Mucosa of stomach (tissue), 1 donor: ENCODE data around the gene TNIP3.
"Not testable (repeated sequence)": the region's sequence is repeated elsewhere in the genome, so short reads cannot be mapped to it uniquely, and the experiment has no call there.

Experiments
- H3K27me3 ChIP-seq: one replicate; pipeline ENCODE4 v1.7.0; 2013; ENCODE audit warnings: mild to moderate bottlenecking, low read length; ENCODE audit not compliant: control insufficient read depth, insufficient read depth
- H3K36me3 ChIP-seq: one replicate; pipeline ENCODE4 v1.7.0; 2013; ENCODE audit warnings: low read length; ENCODE audit not compliant: control insufficient read depth, insufficient read depth
- H3K4me1 ChIP-seq: one replicate; pipeline ENCODE4 v1.7.0; 2013; ENCODE audit warnings: mild to moderate bottlenecking, low read length; ENCODE audit not compliant: control insufficient read depth, insufficient read depth
- H3K4me3 ChIP-seq: one replicate; pipeline ENCODE4 v1.7.0; 2013; ENCODE audit warnings: low read length
- H3K9ac ChIP-seq: one replicate; pipeline ENCODE4 v1.7.0; 2013; ENCODE audit warnings: mild to moderate bottlenecking, low read length, moderate library complexity
- H3K9me3 ChIP-seq: one replicate; pipeline ENCODE4 v1.7.0; 2013; ENCODE audit warnings: mild to moderate bottlenecking, low read length, moderate library complexity; ENCODE audit not compliant: control insufficient read depth
- donor health status: Pancreatic carcinoma.

The TNIP3 gene, protein sequence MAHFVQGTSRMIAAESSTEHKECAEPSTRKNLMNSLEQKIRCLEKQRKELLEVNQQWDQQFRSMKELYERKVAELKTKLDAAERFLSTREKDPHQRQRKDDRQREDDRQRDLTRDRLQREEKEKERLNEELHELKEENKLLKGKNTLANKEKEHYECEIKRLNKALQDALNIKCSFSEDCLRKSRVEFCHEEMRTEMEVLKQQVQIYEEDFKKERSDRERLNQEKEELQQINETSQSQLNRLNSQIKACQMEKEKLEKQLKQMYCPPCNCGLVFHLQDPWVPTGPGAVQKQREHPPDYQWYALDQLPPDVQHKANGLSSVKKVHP

DNA sequence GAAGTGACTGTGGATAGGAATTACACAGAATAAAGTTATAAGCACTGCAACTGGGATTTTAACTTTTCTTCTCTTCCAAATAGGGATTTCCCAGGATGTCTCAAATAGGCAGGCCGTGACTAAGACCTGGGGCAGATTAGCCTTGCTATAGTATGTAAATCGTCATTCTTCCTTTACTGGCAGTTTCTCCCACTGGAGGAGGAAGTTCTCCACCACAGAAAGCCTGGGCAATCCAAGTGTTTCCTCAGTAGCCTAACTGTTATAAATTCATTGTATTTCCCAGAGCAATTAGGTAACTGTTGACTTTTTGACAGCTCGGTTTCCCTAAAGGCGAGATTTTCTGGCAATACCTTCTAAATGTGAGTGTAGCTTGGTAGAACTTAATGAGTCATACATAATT lies at the start of gene TNIP3:
TSS of gene TNIP3 (minus strand) at position 31 of the 400 bp plus-strand sequence. CDS start 196 bp downstream, outside the sequence.
- no peak within 1 kb of the TSS for H3K9ac ChIP-seq
- no peaks in the 10 kb centered on the region for H3K27me3 ChIP-seq
- H3K36me3 ChIP-seq: no peaks in the 10 kb centered on the region
- no peak within 1 kb of the TSS for H3K4me3 ChIP-seq
- H3K4me1 ChIP-seq: no peaks in the 10 kb centered on the region
- no peaks in the 10 kb centered on the region for H3K9me3 ChIP-seq

DNA sequence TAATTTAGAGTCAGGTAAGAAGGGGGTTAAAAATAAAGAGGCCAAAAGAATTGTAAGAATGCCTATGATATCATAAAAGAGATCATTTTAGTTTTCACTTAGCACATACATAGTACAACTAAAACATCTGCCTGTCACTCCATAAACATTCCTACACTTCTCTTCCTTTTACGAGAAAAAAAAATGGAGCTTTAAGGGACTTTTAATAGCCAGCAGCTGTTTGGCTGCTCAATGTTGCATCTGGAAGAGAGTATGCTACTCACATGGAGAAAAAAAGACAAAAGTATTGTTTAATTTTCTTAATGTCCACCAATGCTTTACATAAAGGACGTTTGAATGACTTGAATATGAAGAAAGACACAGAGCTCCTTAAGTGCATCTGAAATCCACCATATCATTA lies 48.7 kb upstream of the TNIP3 start:
- no peak overlapping the region for H3K4me3 ChIP-seq
- H3K9ac ChIP-seq: no peak overlapping the region
- H3K4me1 ChIP-seq: no peaks in the 10 kb centered on the region
- H3K9me3 ChIP-seq: no peaks in the 10 kb centered on the region
- H3K36me3 ChIP-seq: no peaks in the 10 kb centered on the region
- no peaks in the 10 kb centered on the region for H3K27me3 ChIP-seq

DNA sequence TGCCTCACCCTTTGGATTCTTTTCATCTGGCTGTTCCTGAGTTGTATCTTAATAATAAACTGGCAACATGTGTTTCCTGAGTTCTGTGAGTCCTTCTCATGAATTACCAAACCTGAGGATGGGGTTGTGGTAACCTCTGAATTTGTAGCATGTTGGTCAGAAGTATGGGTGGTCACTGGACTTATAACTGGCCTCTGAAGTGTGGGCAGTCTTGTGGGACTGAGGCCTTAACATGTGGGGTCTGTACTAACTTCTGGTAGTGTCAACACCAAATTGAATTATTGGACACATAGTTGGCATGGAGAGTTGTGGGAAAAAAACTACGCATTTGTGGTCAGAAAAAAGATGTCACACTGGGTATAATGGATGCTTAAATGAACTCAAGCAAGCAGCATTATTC lies 45.0 kb upstream of the TNIP3 start:
- Histone ChIP-seq H3K27me3 (no peaks in the 10 kb centered on the region), H3K36me3 (no peaks in the 10 kb centered on the region), H3K9me3 (no peaks in the 10 kb centered on the region), H3K4me3 (no peak overlapping the region), H3K9ac (no peak overlapping the region), H3K4me1 (no peaks in the 10 kb centered on the region)

DNA sequence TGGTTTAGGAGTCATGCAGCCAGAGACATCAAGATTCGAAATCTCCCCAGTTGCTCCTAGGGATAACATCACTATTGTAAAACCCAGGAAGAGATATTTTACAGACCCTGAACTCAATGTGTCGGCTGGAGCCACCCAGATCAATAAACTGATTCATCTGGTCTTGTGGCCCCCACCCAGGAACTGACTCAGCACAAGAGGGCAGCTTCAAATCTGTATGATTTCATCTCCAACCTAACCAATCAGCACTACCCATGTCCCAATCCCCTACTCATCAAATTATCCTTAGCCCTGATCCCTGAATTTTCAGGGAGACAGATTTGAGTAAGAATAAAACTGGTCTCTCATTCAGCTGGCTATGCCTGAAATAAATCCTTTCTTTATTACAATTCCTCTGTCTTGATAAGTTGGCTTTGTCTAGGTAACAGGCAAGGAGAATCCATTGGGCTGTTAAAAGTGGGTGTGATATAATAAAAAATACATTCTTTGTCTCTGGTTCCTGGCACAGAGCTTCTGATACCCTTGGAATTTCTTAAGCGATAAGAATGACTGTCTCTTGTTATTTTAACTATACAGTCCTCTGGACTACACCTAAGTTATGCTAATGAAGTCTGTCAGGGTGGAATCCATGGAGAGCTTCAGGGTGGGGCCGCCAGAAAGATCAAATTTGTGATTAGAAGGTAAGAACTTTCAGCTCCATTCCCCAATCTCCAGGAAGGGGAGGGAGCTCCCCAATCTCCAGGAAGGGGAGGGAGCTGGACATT lies 44.3 kb upstream of the TNIP3 start:
- H3K4me3 ChIP-seq: no peak overlapping the region
- H3K4me1 ChIP-seq: no peaks in the 10 kb centered on the region
- no peaks in the 10 kb centered on the region for H3K27me3 ChIP-seq
- H3K9ac ChIP-seq: no peak overlapping the region
- H3K9me3 ChIP-seq: no peaks in the 10 kb centered on the region
- H3K36me3 ChIP-seq: no peaks in the 10 kb centered on the region

DNA sequence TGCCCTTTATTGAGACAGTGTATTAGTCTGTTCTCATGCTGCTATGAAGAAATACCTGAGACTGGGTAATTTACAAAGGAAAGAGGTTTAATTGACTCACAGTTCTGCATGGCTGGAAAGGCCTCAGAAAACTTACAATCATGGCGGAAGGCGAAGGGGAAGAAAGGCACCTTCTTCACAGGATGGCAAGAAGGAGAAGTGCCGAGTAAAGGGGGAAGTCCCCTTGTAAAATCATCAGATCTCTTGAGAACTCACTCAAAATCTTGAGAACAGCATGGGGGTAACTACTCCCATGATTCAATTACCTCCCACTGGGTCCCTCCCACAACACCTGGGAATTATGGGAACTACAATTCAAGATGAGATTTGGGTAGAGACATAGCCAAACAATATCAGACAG lies 41.7 kb upstream of the TNIP3 start:
- not testable (repeated sequence) for H3K9me3 ChIP-seq, H3K9ac ChIP-seq, H3K4me1 ChIP-seq, H3K36me3 ChIP-seq, H3K4me3 ChIP-seq, H3K27me3 ChIP-seq

DNA sequence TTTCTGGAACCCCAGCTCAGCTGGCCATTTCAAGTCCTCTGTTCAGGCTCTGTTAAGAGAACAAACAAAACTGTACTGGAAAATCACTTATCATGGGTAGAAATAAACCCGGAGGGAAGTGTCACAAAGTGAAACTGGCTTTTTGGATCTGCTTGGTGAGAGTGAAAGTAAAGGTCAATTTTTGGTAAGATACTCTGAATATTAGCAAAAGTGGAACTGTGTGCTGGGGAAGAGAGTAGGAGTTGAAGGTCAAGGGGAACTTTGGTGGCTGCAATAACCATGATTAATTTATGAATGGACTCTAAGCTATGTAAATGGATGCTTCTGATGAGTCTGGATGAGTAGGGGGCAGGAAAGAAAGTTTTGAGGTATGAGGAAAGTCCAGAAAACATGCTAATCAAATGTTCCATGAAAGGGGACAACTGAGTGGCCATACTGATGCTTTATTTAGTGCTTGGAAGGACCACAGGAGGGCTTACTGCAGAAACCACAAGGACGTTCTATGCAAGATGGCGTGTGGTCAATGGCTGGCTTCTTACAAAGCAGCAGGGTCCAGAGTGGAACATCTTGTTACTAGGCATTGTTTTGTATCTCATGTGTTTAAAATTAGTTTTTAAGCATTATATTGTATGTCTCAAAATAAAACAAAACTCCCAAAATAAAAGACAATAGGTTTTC lies 36.8 kb upstream of the TNIP3 start:
- Histone ChIP-seq H3K27me3 (no peaks in the 10 kb centered on the region), H3K4me1 (no peaks in the 10 kb centered on the region)

DNA sequence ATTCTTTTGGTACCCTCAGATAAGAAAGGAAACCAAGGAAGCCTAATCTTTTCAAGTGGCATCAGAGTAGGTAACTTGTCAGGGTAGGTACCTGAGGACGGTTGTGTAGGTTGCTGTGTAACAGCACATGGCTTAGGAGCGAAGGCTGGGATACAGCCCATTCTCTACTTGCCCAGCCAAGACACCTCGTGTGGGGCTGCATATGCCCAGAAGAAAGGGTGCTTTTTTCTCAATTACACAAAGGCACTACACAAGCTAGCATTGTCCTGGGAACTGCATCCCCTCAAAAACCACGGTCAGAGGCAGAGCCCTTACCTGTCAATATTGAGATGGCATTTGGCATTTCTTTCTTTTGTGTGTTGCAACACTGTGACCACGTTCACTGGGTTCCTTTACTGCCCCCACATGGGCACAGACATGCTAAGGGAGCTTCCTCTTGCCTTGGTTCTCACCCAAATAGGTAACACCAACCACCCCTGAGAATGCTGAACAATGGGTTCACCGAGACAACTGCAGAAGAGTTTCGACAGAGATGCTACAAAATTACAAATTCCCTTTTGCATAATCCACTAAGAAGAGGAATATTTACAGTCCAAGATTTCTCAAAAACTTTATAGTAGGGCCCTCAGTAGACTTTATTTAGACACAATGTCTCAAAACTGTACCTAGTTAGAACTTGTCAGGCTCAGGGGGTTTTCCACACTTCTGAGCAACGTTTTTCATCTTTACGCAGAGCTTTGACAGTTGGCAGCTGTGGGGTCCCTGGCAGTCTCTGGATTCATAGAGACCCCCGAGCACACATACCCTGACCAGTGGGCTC lies 35.8 kb upstream of the TNIP3 start:
- no peak overlapping the region for H3K9ac ChIP-seq
- no peaks in the 10 kb centered on the region for H3K36me3 ChIP-seq
- H3K4me1 ChIP-seq: no peaks in the 10 kb centered on the region
- H3K27me3 ChIP-seq: no peaks in the 10 kb centered on the region
- no peaks in the 10 kb centered on the region for H3K9me3 ChIP-seq
- H3K4me3 ChIP-seq: no peak overlapping the region

More for the DNA sequence above, 36.8 kb upstream of the TNIP3 start:
- H3K4me3 ChIP-seq: no peak overlapping the region
- no peaks in the 10 kb centered on the region for H3K9me3 ChIP-seq
- no peaks in the 10 kb centered on the region for H3K36me3 ChIP-seq
- no peak overlapping the region for H3K9ac ChIP-seq

DNA sequence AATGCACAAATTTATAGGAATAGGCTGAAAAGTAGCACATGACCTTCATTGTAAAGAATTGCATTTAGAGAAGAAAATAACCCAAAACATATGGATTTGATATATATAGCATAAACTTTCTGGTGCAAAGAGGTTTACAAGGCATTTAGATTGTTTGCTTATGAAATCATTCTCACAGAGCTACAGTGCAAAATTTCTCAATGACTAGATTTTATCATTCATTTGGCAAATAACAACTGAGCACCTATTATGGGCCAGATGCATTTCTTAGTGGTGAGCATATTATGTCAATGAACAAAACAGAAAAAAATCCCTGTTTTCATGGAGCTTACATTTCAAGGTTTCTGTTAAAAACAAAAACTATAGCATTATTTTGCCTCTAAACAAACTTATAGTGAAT lies 34.1 kb upstream of the TNIP3 start:
- Histone ChIP-seq H3K9me3 (no peaks in the 10 kb centered on the region), H3K4me3 (no peak overlapping the region), H3K27me3 (no peaks in the 10 kb centered on the region), H3K4me1 (no peaks in the 10 kb centered on the region), H3K9ac (no peak overlapping the region), H3K36me3 (no peaks in the 10 kb centered on the region)

DNA sequence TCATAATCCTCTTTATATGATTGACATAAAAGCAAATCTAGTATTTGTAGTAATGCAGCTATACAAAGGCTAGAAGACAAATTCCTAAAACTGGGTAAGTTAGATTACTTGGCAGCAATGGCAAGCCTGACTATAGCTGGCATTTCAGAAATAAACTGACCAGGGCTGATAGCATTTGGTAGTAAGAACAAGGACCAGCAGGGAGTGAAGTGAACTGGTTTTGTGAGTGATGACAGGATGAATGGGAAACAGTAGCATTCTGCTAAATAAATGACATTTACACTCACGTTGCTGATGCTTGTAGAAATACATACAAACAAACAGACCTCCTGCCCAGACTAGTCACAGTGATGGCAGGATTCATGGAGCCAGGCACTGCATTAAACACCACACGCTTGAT lies 31.5 kb upstream of the TNIP3 start:
- H3K4me3 ChIP-seq: no peak overlapping the region
- H3K9ac ChIP-seq: no peak overlapping the region
- H3K4me1 ChIP-seq: no peaks in the 10 kb centered on the region
- H3K9me3 ChIP-seq: no peaks in the 10 kb centered on the region
- no peaks in the 10 kb centered on the region for H3K27me3 ChIP-seq
- H3K36me3 ChIP-seq: no peaks in the 10 kb centered on the region

DNA sequence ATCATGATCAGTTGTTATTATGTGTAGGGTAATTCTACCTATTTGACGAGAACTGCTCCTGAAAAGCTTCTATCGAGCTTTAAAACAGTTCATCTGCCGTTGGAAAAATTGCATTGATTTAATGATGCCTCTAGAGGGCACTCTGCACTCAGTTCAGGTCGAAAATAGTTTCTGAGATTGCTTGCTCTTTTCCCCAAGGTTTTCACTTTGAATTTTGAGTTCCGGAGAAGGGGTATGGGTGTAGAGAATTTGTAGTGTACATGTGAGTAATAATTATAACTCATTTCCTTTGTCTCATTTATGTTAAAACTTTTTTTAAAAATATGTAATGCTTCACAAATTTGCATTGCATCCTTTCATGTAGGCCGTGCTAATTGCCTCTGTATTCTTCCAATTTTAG lies 28.4 kb upstream of the TNIP3 start:
- no peak overlapping the region for H3K4me3 ChIP-seq
- H3K9ac ChIP-seq: no peak overlapping the region
- no peaks in the 10 kb centered on the region for H3K4me1 ChIP-seq
- no peaks in the 10 kb centered on the region for H3K9me3 ChIP-seq
- H3K27me3 ChIP-seq: no peaks in the 10 kb centered on the region
- H3K36me3 ChIP-seq: no peaks in the 10 kb centered on the region

DNA sequence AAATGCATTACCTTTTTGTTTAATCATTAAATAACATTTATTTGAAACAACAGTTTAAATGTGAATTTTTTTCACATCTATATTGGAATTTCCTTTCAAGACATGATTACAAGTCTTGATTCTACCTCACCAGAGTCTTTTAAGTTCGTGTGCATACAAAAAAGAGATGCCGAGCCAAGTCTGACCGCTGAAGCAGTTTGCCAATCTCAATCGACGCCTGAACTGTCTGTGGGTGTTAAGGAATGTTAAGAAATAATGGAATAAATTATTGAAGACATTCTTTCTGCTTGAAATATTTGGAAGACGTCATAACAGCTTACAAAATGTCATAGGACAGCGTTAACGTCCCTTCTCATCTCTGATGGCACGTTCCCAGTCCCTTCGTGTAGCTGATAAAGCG lies 27.9 kb upstream of the TNIP3 start:
- Histone ChIP-seq H3K9ac (no peak overlapping the region), H3K4me1 (no peaks in the 10 kb centered on the region), H3K36me3 (no peaks in the 10 kb centered on the region), H3K27me3 (no peaks in the 10 kb centered on the region), H3K9me3 (no peaks in the 10 kb centered on the region), H3K4me3 (no peak overlapping the region)
